ACC112 (cell line): ENCODE data around the gene BIRC7.

Experiments
- H2AFZ ChIP-seq: fragments of 200-600 bp; sonication (generic); one replicate; pipeline ENCODE4 v1.6.0; 2017; ENCODE audit warnings: antibody characterized with exemption, low read length; ENCODE audit not compliant: unreplicated experiment
- H3K27ac ChIP-seq: fragments of 200-600 bp; sonication (generic); 2 replicates; pipeline ENCODE4 v1.5.1; 2014; ENCODE audit warnings: low read depth, mild to moderate bottlenecking, antibody characterized with exemption, low read length, moderate library complexity
- H3K27me3 ChIP-seq: fragments of 200-600 bp; sonication (generic); 2 replicates; pipeline ENCODE4 v1.6.1; 2014; ENCODE audit warnings: mild to moderate bottlenecking, antibody characterized with exemption, low read length, moderate library complexity, mixed read lengths; ENCODE audit not compliant: insufficient read depth
- H3K36me3 ChIP-seq: fragments of 200-600 bp; sonication (generic); 2 replicates; pipeline ENCODE4 v1.6.1; 2016; ENCODE audit warnings: mild to moderate bottlenecking, antibody characterized with exemption, low read length, moderate library complexity, mixed read lengths; ENCODE audit not compliant: insufficient read depth
- H3K4me1 ChIP-seq: fragments of 200-600 bp; sonication (generic); one replicate; pipeline ENCODE4 v1.6.1; 2016; ENCODE audit warnings: low read length, mixed read lengths; ENCODE audit not compliant: insufficient read depth, unreplicated experiment, control insufficient read depth
- H3K4me3 ChIP-seq: fragments of 200-600 bp; sonication (generic); 2 replicates; pipeline ENCODE4 v1.5.1; 2014; ENCODE audit warnings: mild to moderate bottlenecking, low read depth, low read length
- H3K79me2 ChIP-seq: fragments of 200-600 bp; sonication (generic); one replicate; pipeline ENCODE4 v1.6.0; 2016; ENCODE audit warnings: low read length; ENCODE audit not compliant: control insufficient read depth, unreplicated experiment, insufficient read depth

Gene BIRC7

DNA sequence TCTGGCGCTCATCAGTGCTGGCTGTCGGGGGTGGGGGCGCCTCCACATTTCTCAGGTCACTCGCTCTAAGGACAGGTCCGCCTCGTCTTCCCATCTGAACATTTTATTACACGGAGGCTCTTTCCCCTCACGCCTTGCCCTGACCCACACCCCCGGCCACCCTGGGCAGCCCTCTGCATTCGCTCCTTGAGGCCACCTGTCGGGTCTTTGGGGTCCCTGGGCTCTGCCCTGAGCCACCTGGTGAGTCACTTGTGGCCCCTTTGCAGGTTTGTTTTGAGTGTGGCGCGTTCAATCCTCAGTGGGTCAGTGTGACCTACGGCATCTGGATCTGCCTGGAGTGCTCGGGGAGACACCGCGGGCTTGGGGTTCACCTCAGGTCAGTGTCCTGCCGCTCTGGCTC is 40.1 kb downstream of the BIRC7 start:
- H3K4me3 ChIP-seq = no peak overlapping the region
- H2AFZ ChIP-seq = no peak overlapping the region
- 0 out of 2 replicates have a peak, but pooled peaks cover 6% of the 10 kb centered on the region for H3K36me3 ChIP-seq
- H3K27ac ChIP-seq = no peak overlapping the region
- H3K79me2 ChIP-seq = peaks cover 55% of the 10 kb centered on the region
- peaks cover 13% of the 10 kb centered on the region for H3K4me1 ChIP-seq
- no peaks in the 10 kb centered on the region for H3K27me3 ChIP-seq

DNA sequence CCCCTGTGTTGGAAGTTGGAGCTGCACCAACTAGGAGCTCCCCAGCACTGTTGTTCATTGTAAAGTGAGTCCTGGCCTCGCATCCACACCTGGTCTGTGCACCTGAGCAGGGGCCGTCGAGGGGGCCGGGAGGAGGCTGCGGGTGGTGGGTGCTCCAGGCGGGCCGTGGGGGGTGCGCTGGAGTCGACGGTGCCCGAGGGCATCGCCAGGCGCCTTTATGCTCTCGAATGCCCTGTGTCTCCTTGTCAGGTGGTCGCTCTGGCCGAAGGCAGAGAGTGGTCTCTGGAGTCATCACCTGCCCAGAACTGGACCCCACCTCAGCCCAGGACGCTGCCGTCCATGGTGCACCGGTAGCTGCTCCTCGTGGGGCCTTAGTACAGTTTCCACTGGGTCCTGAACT is 41.3 kb downstream of the BIRC7 start:
- H3K36me3 ChIP-seq = 0 out of 2 replicates have a peak, but pooled peaks cover 6% of the 10 kb centered on the region
- peaks cover 55% of the 10 kb centered on the region for H3K79me2 ChIP-seq

DNA sequence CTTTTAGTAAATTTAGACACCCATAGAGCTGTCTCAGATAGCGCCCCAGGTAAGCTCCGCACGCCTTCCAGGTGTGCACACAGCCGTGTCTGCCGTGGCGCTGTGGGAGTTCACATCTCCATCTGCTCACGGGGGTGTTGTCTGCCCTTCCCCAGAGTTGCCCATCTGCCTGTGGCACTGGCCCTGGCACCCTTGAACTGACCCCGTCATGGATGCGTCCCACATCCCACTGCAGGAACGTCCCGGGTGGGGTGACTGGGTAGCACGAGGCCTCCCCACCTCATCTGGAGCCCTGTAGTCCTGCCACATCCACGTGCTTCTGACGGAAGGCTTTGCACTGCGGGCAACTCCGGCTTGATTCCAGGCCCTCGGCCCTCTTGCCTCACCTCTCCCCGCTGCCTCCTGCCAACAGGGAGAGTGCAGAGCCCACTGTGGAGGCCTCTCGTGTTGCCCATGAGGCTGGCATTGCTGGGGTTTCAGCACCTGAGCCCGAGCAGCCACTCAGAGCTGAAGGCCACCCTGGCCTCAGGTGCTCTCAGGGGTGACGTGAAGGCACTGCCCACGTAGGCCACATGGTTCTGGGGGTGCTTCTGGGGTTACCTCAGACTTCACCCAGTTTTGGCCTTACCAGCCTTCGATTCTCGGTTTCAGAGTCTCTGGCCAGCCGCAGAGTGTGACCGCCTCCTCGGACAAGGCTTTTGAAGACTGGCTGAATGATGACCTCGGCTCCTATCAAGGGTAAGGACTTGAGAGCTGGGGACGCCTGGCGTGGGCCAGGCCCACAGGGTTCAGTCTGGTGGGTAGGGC is 42.0 kb downstream of the BIRC7 start:
- peaks cover 8% of the 10 kb centered on the region for H3K4me1 ChIP-seq
- H3K36me3 ChIP-seq = 0 out of 2 replicates have a peak, but pooled peaks cover 6% of the 10 kb centered on the region
- no peak overlapping the region for H3K4me3 ChIP-seq
- no peaks in the 10 kb centered on the region for H3K27me3 ChIP-seq
- H2AFZ ChIP-seq = no peak overlapping the region
- H3K27ac ChIP-seq = no peak overlapping the region
- H3K79me2 ChIP-seq = peaks cover 54% of the 10 kb centered on the region

More for the DNA sequence above, 41.3 kb downstream of the BIRC7 start:
- no peak overlapping the region for H3K4me3 ChIP-seq
- no peak overlapping the region for H2AFZ ChIP-seq
- H3K4me1 ChIP-seq = peaks cover 8% of the 10 kb centered on the region
- H3K27me3 ChIP-seq = no peaks in the 10 kb centered on the region
- no peak overlapping the region for H3K27ac ChIP-seq

DNA sequence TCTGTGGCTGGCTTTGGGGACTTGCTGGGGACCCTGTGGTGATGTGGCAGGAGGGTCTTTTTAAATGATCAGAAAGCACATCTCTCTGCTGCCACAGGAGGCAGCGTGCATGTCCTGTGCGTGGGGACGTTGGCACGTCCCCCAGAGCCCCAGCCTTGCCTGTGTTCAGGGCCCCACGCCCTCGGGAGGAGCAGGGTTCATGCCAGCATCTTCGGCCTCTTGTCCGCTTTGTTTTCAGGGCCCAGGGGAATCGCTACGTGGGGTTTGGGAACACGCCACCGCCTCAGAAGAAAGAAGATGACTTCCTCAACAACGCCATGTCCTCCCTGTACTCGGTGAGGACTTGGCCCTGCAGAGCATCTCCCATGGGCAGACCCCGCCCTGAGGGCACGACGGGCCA is 43.0 kb downstream of the BIRC7 start:
- Histone ChIP-seq H3K79me2 (peaks cover 44% of the 10 kb centered on the region), H3K27ac (no peak overlapping the region), H3K27me3 (no peaks in the 10 kb centered on the region), H3K4me3 (no peak overlapping the region), H2AFZ (no peak overlapping the region), H3K36me3 (0 out of 2 replicates have a peak, but pooled peaks cover 6% of the 10 kb centered on the region), H3K4me1 (peaks cover 8% of the 10 kb centered on the region)

DNA sequence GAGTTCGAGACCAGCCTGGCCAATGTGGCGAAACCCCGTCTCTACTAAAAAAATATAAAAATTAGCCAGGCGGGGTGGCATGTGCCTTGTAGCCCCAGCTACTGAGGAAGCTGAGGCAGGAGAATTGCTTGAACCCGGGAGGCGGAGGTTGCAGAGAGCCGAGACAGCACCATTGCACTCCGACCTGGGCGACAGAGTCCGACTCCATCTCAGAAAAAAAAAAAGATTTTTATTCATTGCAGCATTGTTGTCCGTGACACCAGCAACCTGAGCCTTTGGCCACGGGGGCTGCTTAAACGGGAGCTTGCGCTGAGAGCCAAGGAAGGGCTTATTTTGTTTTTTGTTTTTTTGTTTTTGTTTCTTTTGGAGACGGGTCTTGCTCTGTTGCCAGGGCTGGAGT is 44.2 kb downstream of the BIRC7 start:
- Histone ChIP-seq H3K79me2 (peaks cover 32% of the 10 kb centered on the region), H3K27ac (no peak overlapping the region), H3K4me1 (peaks cover under 1% of the 10 kb centered on the region), H3K36me3 (0 out of 2 replicates have a peak, but pooled peaks cover 6% of the 10 kb centered on the region), H3K4me3 (no peak overlapping the region), H2AFZ (no peak overlapping the region), H3K27me3 (no peaks in the 10 kb centered on the region)

DNA sequence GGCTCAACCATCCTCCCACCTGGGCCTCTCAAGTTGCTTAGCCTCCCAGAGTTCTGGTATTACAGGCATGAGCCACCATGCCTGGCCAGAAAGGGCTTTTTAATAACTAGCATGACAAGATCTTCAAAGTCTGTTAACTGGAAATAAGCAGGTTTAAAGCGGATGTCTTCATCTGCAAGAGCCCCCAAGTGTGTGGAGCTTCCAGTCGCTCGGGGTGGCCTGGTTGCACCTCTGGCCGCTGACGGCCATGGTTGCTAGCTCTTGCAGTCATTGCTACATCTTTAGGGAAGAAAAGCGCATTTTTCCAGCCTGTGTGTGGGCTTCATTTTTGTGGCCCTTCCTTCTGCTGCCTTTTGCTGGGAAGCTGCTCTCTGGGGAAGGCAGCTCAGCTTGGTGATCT is 44.7 kb downstream of the BIRC7 start:
- Histone ChIP-seq H3K79me2 (peaks cover 27% of the 10 kb centered on the region), H3K27ac (no peak overlapping the region), H3K36me3 (0 out of 2 replicates have a peak, but pooled peaks cover 6% of the 10 kb centered on the region), H3K4me1 (no peaks in the 10 kb centered on the region), H3K4me3 (no peak overlapping the region), H3K27me3 (no peaks in the 10 kb centered on the region), H2AFZ (no peak overlapping the region)

DNA sequence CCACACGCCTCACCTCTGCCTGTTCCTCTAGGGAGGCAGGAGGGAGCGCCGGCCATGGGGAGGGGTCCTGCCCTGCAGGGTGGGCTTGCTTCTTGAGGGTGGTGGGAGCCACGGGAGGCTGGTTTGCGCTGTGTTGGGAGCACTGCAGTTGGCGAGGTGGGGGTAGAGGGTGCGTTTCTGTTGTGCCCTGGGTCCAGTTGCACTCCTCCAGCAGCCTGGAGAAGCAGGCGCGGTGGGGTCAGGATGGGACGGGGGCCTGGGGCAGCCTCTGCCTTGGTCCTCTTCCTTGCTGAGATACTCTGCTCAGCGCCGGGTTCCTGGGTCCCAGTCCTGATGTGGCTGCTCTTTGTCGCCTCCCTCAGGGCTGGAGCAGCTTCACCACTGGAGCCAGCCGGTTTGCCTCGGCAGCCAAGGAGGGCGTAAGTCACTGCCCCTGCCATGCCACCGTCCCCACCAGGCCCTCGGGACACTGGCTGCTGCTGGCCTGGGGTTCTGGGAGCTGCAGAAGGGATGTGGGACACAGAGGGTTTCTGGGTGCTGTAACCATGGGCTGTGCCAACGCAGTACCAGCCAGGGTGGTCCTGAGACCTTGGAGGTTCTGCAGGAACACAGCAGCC is 45.3 kb downstream of the BIRC7 start:
- no peaks in the 10 kb centered on the region for H3K27me3 ChIP-seq
- H3K4me1 ChIP-seq = no peaks in the 10 kb centered on the region
- H2AFZ ChIP-seq = no peak overlapping the region
- H3K79me2 ChIP-seq = peaks cover 21% of the 10 kb centered on the region
- H3K36me3 ChIP-seq = 0 out of 2 replicates have a peak, but pooled peaks cover 6% of the 10 kb centered on the region
- H3K4me3 ChIP-seq = no peak overlapping the region
- H3K27ac ChIP-seq = no peak overlapping the region

DNA sequence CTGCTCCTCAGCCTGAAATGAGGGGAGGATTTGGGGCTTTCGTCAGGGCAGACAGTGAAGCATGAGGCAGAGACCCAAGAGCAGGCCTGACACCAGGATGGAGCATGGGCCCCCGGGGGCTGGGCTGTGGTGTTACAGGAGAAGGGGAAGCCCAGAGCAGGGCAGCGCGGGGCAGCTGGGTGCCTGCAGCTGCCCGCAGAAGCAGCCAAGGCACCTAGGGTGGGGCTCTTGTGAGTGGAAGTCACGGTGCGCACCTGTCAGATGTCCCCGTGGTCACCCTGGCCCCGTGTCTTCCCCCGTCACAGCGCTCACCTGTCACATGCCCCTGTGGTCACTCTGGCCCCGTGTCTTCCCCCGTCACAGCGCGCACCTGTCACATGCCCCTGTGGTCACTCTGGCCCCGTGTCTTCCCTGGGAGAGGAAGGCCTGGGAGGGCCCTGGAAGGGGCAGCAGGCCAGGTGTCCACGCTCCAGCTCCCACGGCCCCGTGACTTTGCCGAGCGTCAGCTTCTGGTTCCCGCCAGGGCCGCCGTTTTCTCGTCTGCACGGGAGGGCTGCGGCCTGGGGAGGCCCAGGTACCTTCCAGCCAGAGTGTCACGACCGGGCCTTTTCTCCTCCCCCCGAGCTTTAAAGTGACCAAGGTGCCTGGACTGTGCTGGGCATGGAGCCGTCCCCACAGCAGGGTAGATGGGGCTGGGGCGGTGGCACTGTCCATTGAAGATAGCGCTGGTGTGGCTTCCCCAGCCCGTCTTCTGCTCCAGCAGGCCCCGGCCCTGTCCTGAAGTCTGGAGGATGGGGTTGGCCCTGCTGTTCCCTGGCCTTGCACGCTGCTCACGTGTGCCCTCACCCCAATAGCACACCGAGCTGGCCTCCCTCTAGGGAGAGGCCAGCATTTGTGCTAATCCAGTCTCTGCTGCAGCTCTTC is 46.3 kb downstream of the BIRC7 start:
- Histone ChIP-seq H3K27me3 (no peaks in the 10 kb centered on the region), H3K27ac (no peak overlapping the region), H3K4me3 (no peak overlapping the region), H3K36me3 (0 out of 2 replicates have a peak, but pooled peaks cover 6% of the 10 kb centered on the region), H3K79me2 (peaks cover 11% of the 10 kb centered on the region), H2AFZ (no peak overlapping the region), H3K4me1 (no peaks in the 10 kb centered on the region)

DNA sequence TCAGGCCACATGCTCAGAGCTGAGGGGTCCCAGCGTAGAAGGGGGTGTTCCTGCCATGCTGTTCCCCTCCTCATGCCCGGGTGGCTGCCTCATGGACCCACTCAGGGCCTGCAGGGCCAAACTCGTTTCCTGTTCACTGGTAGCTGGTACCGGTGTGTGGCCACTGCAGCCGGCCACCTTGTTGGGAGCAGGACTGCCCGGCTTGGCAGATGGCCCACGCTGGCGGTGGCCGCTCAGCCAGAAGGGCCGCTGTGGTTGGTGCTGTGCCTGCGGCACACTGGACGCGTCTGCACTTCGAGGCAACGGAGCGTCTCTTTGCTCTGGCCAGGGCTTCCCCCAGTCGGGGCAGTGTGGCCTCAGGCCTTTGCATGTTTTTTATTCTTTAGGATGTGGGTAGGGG is 47.2 kb downstream of the BIRC7 start:
- H3K4me1 ChIP-seq = no peaks in the 10 kb centered on the region
- H3K4me3 ChIP-seq = no peak overlapping the region
- H2AFZ ChIP-seq = no peak overlapping the region
- H3K27me3 ChIP-seq = no peaks in the 10 kb centered on the region
- 0 out of 2 replicates have a peak, but pooled peaks cover 5% of the 10 kb centered on the region for H3K36me3 ChIP-seq
- peaks cover 2% of the 10 kb centered on the region for H3K79me2 ChIP-seq
- no peak overlapping the region for H3K27ac ChIP-seq

DNA sequence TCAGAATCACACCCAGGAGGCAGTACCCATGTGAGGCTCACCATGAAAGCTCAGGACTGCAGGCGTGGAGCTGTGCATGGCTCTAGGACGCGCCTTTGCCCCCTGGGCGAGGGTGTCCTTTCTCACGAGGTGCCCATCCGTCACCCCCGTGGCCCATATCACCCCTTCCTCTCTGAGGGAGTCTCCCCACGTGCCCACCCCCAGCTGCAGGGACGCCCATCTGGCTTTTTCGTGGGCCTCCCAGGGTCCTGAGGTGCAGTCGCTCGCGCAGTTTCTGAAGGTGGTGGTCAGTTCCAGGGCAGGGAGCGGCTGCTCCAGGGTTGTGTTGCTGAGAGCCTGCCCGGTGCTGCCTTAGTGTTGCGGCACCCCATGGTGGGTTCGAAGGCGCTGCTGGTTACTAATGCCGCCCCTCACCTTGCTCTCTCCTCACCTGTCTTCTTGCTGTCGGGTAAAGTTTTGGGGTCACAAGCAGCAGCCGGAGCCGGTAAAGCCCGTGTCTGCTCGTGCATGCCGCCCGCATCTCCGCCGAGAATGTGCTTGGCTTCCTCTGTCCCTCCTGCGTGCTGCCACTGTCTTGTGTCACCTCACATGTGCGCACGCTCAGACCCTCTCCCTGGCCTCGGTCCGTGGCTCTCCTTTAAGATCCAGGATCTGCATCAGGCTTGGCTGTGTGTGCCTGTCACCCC is 47.8 kb downstream of the BIRC7 start:
- no peaks in the 10 kb centered on the region for H3K79me2 ChIP-seq
- H3K4me3 ChIP-seq = no peak overlapping the region
- no peaks in the 10 kb centered on the region for H3K27me3 ChIP-seq
- no peaks in the 10 kb centered on the region for H3K4me1 ChIP-seq
- H2AFZ ChIP-seq = no peak overlapping the region
- no peak overlapping the region for H3K27ac ChIP-seq
- H3K36me3 ChIP-seq = 0 out of 2 replicates have a peak, but pooled peaks cover 3% of the 10 kb centered on the region
